ENCODE data around the gene DNPH1. TPM values are rescaled to one million over a fixed set of nuclear protein-coding genes. Genes with fewer than 3 reads are reported as not detected.

DNPH1 gene
- total RNA-seq, 2 donors from 2014 or later = 38.4 to 63.9 TPM

GRCh38 chr6:43184268-43184985, 44.9 kb downstream of the DNPH1 start:
- peaks cover 48% of the 10 kb centered on the region for H3K36me3 ChIP-seq
- no peak for DNase-seq (ENCODE audit: low spot score)
- H3K4me1 ChIP-seq = peaks cover 0 to 17% of the 10 kb centered on the region in 2 donors
- H3K27me3 ChIP-seq = no peaks in the 10 kb centered on the region
- H3K27ac ChIP-seq = no peak overlapping the region
- H3K9me3 ChIP-seq = no peaks in the 10 kb centered on the region
- TF ChIP-seq, protein P1, sequence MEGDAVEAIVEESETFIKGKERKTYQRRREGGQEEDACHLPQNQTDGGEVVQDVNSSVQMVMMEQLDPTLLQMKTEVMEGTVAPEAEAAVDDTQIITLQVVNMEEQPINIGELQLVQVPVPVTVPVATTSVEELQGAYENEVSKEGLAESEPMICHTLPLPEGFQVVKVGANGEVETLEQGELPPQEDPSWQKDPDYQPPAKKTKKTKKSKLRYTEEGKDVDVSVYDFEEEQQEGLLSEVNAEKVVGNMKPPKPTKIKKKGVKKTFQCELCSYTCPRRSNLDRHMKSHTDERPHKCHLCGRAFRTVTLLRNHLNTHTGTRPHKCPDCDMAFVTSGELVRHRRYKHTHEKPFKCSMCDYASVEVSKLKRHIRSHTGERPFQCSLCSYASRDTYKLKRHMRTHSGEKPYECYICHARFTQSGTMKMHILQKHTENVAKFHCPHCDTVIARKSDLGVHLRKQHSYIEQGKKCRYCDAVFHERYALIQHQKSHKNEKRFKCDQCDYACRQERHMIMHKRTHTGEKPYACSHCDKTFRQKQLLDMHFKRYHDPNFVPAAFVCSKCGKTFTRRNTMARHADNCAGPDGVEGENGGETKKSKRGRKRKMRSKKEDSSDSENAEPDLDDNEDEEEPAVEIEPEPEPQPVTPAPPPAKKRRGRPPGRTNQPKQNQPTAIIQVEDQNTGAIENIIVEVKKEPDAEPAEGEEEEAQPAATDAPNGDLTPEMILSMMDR (IDR thresholded peaks at IDR 0.05) = no peak
- no peak overlapping the region for H3K4me3 ChIP-seq

- Histone ChIP-seq H3K36me3 (peaks cover 53% of the 10 kb centered on the region), H3K27ac (no peak overlapping the region), H3K27me3 (no peaks in the 10 kb centered on the region), H3K4me1 (peaks cover 0 to 17% of the 10 kb centered on the region in 2 donors), H3K4me3 (no peak overlapping the region), H3K9me3 (no peaks in the 10 kb centered on the region)
- no peak for DNase-seq (ENCODE audit: low spot score)
- TF ChIP-seq, protein P1 (IDR thresholded peaks at IDR 0.05) = no peak
Measured at GRCh38 chr6:43183441-43183840, 45.8 kb downstream of the DNPH1 start.

GRCh38 chr6:43181942-43182860, 47.1 kb downstream of the DNPH1 start, which contains the start of gene CUL9:
TSS of gene CUL9 (plus strand) at chr6:43182196. CDS start at chr6:43184311, 2,115 bp downstream.
- peak; percentile 83 for DNase-seq (ENCODE audit: low spot score)
- Histone ChIP-seq H3K27ac (peak within 1 kb of the TSS; percentile 67 to 79), H3K4me1 (peaks cover 0 to 17% of the 10 kb centered on the region in 2 donors)

GRCh38 chr6:43181621-43181941, 47.7 kb downstream of the DNPH1 start:
- H3K27ac ChIP-seq = peak overlapping the region; percentile 67 to 79
- DNase-seq (ENCODE audit: low spot score) = no peak
- H3K36me3 ChIP-seq = peaks cover 53% of the 10 kb centered on the region
- TF ChIP-seq, protein P1 (IDR thresholded peaks at IDR 0.05) = no peak
- H3K9me3 ChIP-seq = no peaks in the 10 kb centered on the region
- H3K4me1 ChIP-seq = peaks cover 0 to 17% of the 10 kb centered on the region in 2 donors
- H3K27me3 ChIP-seq = no peaks in the 10 kb centered on the region
- H3K4me3 ChIP-seq = peak overlapping the region; percentile 63 to 86

More at GRCh38 chr6:43181942-43182860, 47.1 kb downstream of the DNPH1 start, which contains the start of gene CUL9:
- H3K4me3 ChIP-seq = peak within 1 kb of the TSS; percentile 63 to 86
- H3K9me3 ChIP-seq = no peaks in the 10 kb centered on the region
- H3K36me3 ChIP-seq = peaks cover 53% of the 10 kb centered on the region
- TF ChIP-seq, protein P1 (IDR thresholded peaks at IDR 0.05) = peak in 1 of 2 donors; percentile 14
- no peaks in the 10 kb centered on the region for H3K27me3 ChIP-seq

- TF ChIP-seq, protein P1 (IDR thresholded peaks at IDR 0.05) = no peak
- Histone ChIP-seq H3K27ac (no peak overlapping the region), H3K27me3 (no peaks in the 10 kb centered on the region), H3K9me3 (no peaks in the 10 kb centered on the region), H3K4me3 (no peak overlapping the region), H3K4me1 (peaks cover 0 to 21% of the 10 kb centered on the region in 2 donors), H3K36me3 (peaks cover 53% of the 10 kb centered on the region)
- no peak for DNase-seq (ENCODE audit: low spot score)
Measured at GRCh38 chr6:43180985-43181384, 48.3 kb downstream of the DNPH1 start.
